ENCODE results near the gene DCAF8.

DCAF8 gene

DNA sequence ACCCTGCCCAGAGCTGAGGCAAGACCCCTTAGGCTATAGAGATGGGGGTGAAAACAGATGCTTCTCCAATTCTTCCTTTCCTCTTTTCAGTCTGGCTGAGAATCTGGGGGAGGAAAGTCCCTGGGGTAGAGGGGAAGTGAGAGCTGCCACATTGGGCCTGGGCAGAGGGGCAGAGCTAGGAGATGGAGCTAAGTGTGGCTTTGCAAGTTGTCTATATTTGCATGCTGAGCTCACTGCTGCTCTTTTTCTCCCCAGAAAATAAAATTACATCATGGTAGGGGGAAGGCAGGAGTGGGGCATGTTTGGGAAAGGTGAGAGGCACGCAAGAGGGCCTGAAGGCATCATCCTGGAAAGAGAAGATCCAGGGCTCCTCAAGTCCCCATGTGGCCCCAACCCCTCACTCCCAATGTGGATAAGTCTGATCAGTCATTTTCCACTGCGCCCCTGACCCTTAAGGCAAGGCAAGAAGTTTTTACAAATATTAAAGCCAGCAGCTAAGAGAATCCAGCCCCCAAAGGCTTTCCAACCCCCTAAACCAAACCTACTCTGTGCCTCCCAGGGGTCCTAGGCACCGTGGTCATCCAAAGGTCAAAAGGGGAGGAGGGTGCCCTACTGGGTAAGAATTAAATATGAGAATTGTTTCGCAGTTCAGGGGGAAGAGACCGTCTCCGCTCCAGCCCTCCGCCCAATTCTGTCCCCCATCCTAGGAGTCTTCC, 57.7 kb downstream of the DCAF8 start:
- no peak overlapping the region for H2AFZ ChIP-seq (ENCODE audit: low read depth, low read length)
- H3K27ac ChIP-seq (ENCODE audit: low read length) = peak overlapping the region; percentile 96
- peak overlapping the region; percentile 96 for H3K4me2 ChIP-seq (ENCODE audit: low read length)
- H4K20me1 ChIP-seq (ENCODE audit: insufficient read depth, low read length) = peaks cover 37% of the 10 kb centered on the region
- H3K4me1 ChIP-seq (ENCODE audit: low read length) = peaks cover 50% of the 10 kb centered on the region
- peak overlapping the region; percentile 98 for H3K9ac ChIP-seq (ENCODE audit: low read length)
- peak overlapping the region; percentile 89 for H3K4me3 ChIP-seq (ENCODE audit: low read length)
- H3K9me3 ChIP-seq (ENCODE audit: insufficient read depth, low read length) = no peaks in the 10 kb centered on the region
- TF ChIP-seq EZH2phosphoT487 (IDR thresholded peaks at IDR 0.05; ENCODE audit: low read depth) (no peak), CTCF (IDR thresholded peaks at IDR 0.05; ENCODE audit: low read depth, low read length) (no peak)
- H3K36me3 ChIP-seq (replicated peaks; ENCODE audit: low read depth, low read length) = peaks cover 34% of the 10 kb centered on the region
- H3K27me3 ChIP-seq (ENCODE audit: low read depth, low read length) = no peaks in the 10 kb centered on the region
- peaks cover 45% of the 10 kb centered on the region for H3K79me2 ChIP-seq (ENCODE audit: low read length)

DNA sequence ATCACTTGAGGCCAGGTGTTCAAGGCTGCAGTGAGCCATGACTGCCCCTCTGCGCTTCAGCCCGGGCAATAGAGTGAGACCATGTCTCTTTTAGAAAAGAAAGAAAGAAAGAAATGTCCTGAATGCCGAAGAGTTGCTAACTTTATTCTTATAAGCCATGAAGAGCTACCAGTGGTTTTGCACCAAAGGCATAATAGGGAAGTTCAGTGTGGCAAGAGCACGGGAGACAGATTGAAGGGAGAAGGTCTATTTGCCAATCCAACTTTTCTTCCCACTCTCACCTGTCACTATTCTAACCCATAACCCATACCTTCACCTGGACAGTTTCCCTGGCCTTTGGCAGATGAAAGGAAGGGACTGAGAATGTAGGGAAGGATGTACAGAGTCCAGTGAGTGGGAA, 61.6 kb downstream of the DCAF8 start:
- no peak overlapping the region for H3K27ac ChIP-seq (ENCODE audit: low read length)
- peaks cover 6% of the 10 kb centered on the region for H3K79me2 ChIP-seq (ENCODE audit: low read length)
- H3K36me3 ChIP-seq (replicated peaks; ENCODE audit: low read depth, low read length) = peaks cover under 1% of the 10 kb centered on the region
- H3K4me2 ChIP-seq (ENCODE audit: low read length) = no peak overlapping the region
- H2AFZ ChIP-seq (ENCODE audit: low read depth, low read length) = no peak overlapping the region
- no peak overlapping the region for H3K9ac ChIP-seq (ENCODE audit: low read length)
- H4K20me1 ChIP-seq (ENCODE audit: insufficient read depth, low read length) = no peaks in the 10 kb centered on the region
- H3K4me3 ChIP-seq (ENCODE audit: low read length) = no peak overlapping the region
- H3K27me3 ChIP-seq (ENCODE audit: low read depth, low read length) = no peaks in the 10 kb centered on the region
- no peaks in the 10 kb centered on the region for H3K9me3 ChIP-seq (ENCODE audit: insufficient read depth, low read length)
- H3K4me1 ChIP-seq (ENCODE audit: low read length) = peaks cover 21% of the 10 kb centered on the region
- TF ChIP-seq EZH2phosphoT487 (IDR thresholded peaks at IDR 0.05; ENCODE audit: low read depth) = no peak

DNA sequence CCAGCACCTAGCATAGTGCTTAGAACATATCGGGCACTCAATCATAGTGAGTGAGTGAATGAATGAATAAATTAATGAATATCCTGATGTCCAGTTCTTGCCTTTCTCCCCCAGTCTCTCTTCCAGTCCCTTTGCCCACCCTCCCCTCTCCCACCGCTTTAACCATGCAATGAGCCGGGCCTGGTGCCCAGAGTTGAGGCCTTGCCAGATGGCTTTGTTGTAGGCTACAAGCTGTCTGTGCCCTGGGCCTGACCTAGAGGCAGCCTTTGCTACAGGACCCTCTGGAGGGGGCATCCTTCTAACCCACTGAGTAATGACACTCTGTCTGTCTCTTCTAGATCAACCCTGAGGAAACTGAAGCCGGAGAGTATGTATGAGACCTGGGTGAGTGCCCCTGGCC, 65.1 kb downstream of the DCAF8 start:
- TF ChIP-seq EZH2phosphoT487 (IDR thresholded peaks at IDR 0.05; ENCODE audit: low read depth) (no peak), CTCF (IDR thresholded peaks at IDR 0.05; ENCODE audit: low read depth, low read length) (no peak)
- Histone ChIP-seq H3K4me3 (ENCODE audit: low read length) (no peak overlapping the region), H2AFZ (ENCODE audit: low read depth, low read length) (no peak overlapping the region), H3K4me2 (ENCODE audit: low read length) (no peak overlapping the region), H3K9ac (ENCODE audit: low read length) (no peak overlapping the region), H3K27ac (ENCODE audit: low read length) (no peak overlapping the region), H3K4me1 (ENCODE audit: low read length) (peaks cover 20% of the 10 kb centered on the region), H3K36me3 (replicated peaks; ENCODE audit: low read depth, low read length) (no peaks in the 10 kb centered on the region), H3K79me2 (ENCODE audit: low read length) (no peaks in the 10 kb centered on the region), H3K27me3 (ENCODE audit: low read depth, low read length) (no peaks in the 10 kb centered on the region), H4K20me1 (ENCODE audit: insufficient read depth, low read length) (no peaks in the 10 kb centered on the region), H3K9me3 (ENCODE audit: insufficient read depth, low read length) (no peaks in the 10 kb centered on the region)

- Histone ChIP-seq H4K20me1 (ENCODE audit: insufficient read depth, low read length) (no peaks in the 10 kb centered on the region), H3K27me3 (ENCODE audit: low read depth, low read length) (no peaks in the 10 kb centered on the region), H3K79me2 (ENCODE audit: low read length) (no peaks in the 10 kb centered on the region), H3K9me3 (ENCODE audit: insufficient read depth, low read length) (no peaks in the 10 kb centered on the region), H3K4me1 (ENCODE audit: low read length) (peaks cover 20% of the 10 kb centered on the region), H2AFZ (ENCODE audit: low read depth, low read length) (no peak overlapping the region), H3K27ac (ENCODE audit: low read length) (no peak overlapping the region), H3K4me3 (ENCODE audit: low read length) (no peak overlapping the region), H3K9ac (ENCODE audit: low read length) (no peak overlapping the region), H3K36me3 (replicated peaks; ENCODE audit: low read depth, low read length) (no peaks in the 10 kb centered on the region), H3K4me2 (ENCODE audit: low read length) (no peak overlapping the region)
- TF ChIP-seq EZH2phosphoT487 (IDR thresholded peaks at IDR 0.05; ENCODE audit: low read depth) (no peak), CTCF (IDR thresholded peaks at IDR 0.05; ENCODE audit: low read depth, low read length) (no peak)
Observed at GRCh38 chr1:160196143-160196542, 66.2 kb downstream of the DCAF8 start.
